Measurements from ENCODE around the gene GEMIN4. TPM values are rescaled to one million over a fixed set of nuclear protein-coding genes. Genes with fewer than 3 reads are reported as not detected.
A peak's percentile ranks its signal among the peaks of the same experiment; 100 is the strongest.

The GEMIN4 gene
- total RNA-seq, 1 donor from 2014 or later: 35.8 TPM

- Mint-ChIP-seq H3K4me1 (peaks cover 7% of the 10 kb centered on the region), H3K9me3 (no peaks in the 10 kb centered on the region), H3K36me3 (peaks cover 12% of the 10 kb centered on the region), H3K4me3 (no peak overlapping the region), H3K27me3 (ENCODE audit: low read depth) (no peaks in the 10 kb centered on the region), H3K27ac (no peak overlapping the region)
- no peak for TF ChIP-seq CTCF (IDR thresholded peaks at IDR 0.05; ENCODE audit: unreplicated experiment)
- DNase-seq (ENCODE audit: low spot score in 2 of 2, unreplicated experiment in 2 of 2): no peak
These were observed 45.3 kb upstream of the GEMIN4 start for GRCh38 chr17:797236-797840.

- no peak overlapping the region for H3K27ac Mint-ChIP-seq
- no peak for DNase-seq (ENCODE audit: low spot score in 2 of 2, unreplicated experiment in 2 of 2)
- no peak for TF ChIP-seq CTCF (IDR thresholded peaks at IDR 0.05; ENCODE audit: unreplicated experiment)
- H3K27me3 Mint-ChIP-seq (ENCODE audit: low read depth): no peaks in the 10 kb centered on the region
- no peaks in the 10 kb centered on the region for H3K9me3 Mint-ChIP-seq
- no peak overlapping the region for H3K4me3 Mint-ChIP-seq
- peaks cover 7% of the 10 kb centered on the region for H3K4me1 Mint-ChIP-seq
- peaks cover 12% of the 10 kb centered on the region for H3K36me3 Mint-ChIP-seq
These were observed 44.5 kb upstream of the GEMIN4 start for GRCh38 chr17:796609-797008.

- Mint-ChIP-seq H3K36me3 (peaks cover 15% of the 10 kb centered on the region), H3K27ac (no peak overlapping the region)
These were observed 43.7 kb upstream of the GEMIN4 start for GRCh38 chr17:795721-796120.

GRCh38 chr17:795276-795675, 43.2 kb upstream of the GEMIN4 start:
- Mint-ChIP-seq H3K36me3 (peaks cover 14% of the 10 kb centered on the region), H3K4me3 (no peak overlapping the region), H3K27ac (no peak overlapping the region), H3K9me3 (no peaks in the 10 kb centered on the region), H3K27me3 (ENCODE audit: low read depth) (no peaks in the 10 kb centered on the region), H3K4me1 (peaks cover 10% of the 10 kb centered on the region)
- TF ChIP-seq CTCF (IDR thresholded peaks at IDR 0.05; ENCODE audit: unreplicated experiment): no peak
- DNase-seq (ENCODE audit: low spot score in 2 of 2, unreplicated experiment in 2 of 2): no peak

More at GRCh38 chr17:795721-796120, 43.7 kb upstream of the GEMIN4 start:
- no peak for DNase-seq (ENCODE audit: low spot score in 2 of 2, unreplicated experiment in 2 of 2)
- no peaks in the 10 kb centered on the region for H3K9me3 Mint-ChIP-seq
- H3K27me3 Mint-ChIP-seq (ENCODE audit: low read depth): no peaks in the 10 kb centered on the region
- no peak overlapping the region for H3K4me3 Mint-ChIP-seq
- no peak for TF ChIP-seq CTCF (IDR thresholded peaks at IDR 0.05; ENCODE audit: unreplicated experiment)
- H3K4me1 Mint-ChIP-seq: peaks cover 9% of the 10 kb centered on the region

GRCh38 chr17:794876-795275, 42.8 kb upstream of the GEMIN4 start:
- Mint-ChIP-seq H3K9me3 (no peaks in the 10 kb centered on the region), H3K4me3 (no peak overlapping the region), H3K27me3 (ENCODE audit: low read depth) (no peaks in the 10 kb centered on the region), H3K36me3 (peaks cover 10% of the 10 kb centered on the region), H3K4me1 (peaks cover 14% of the 10 kb centered on the region), H3K27ac (no peak overlapping the region)
- peak; percentile 47 for TF ChIP-seq CTCF (IDR thresholded peaks at IDR 0.05; ENCODE audit: unreplicated experiment)
- DNase-seq (ENCODE audit: low spot score in 2 of 2, unreplicated experiment in 2 of 2): peak in 1 of 2 experiments; percentile 58

GRCh38 chr17:792277-792676, 40.2 kb upstream of the GEMIN4 start:
- Mint-ChIP-seq H3K27ac (peak overlapping the region; percentile 53), H3K4me1 (peaks cover 18% of the 10 kb centered on the region), H3K27me3 (ENCODE audit: low read depth) (no peaks in the 10 kb centered on the region), H3K4me3 (no peak overlapping the region), H3K9me3 (no peaks in the 10 kb centered on the region), H3K36me3 (peaks cover 9% of the 10 kb centered on the region)
- TF ChIP-seq CTCF (IDR thresholded peaks at IDR 0.05; ENCODE audit: unreplicated experiment): no peak
- no peak for DNase-seq (ENCODE audit: low spot score in 2 of 2, unreplicated experiment in 2 of 2)
